ENCODE results near the gene BPIFB4. TPM values are rescaled to one million over a fixed set of nuclear protein-coding genes. Genes with fewer than 3 reads are reported as not detected.

Gene BPIFB4
- total and polyA plus RNA-seq, 2 donors (not counting 1 experiment from before 2014, with no cell fraction given), result not detected

DNA sequence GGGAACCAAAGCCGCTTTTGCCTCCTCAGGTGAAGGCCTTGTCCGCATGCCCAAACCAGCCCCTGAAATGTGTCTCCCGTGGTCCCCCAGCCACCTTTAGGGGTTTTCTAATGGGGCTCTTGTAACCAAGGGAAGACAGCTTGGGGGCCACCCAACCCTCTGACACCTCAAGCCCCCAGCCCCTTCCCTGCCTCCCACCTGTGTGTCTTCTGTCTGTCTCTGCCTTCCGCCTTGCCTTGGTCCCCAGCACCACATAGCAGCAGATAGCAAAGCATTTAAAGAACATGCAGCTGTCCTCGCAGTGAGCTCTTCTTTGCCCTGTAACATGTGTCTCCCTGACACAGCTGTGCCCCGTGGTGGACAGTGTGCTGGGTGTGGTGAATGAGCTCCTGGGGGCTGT is 16.2 kb upstream of the BPIFB4 start:
- Histone ChIP-seq H2AFZ (ENCODE audit: low read length) (no peak overlapping the region), H3K27me3 (ENCODE audit: control insufficient read depth, insufficient read depth, low read length) (no peaks in the 10 kb centered on the region), H3K9me3 (ENCODE audit: control insufficient read depth, insufficient read depth, low read depth, low read length) (no peaks in the 10 kb centered on the region), H3K79me2 (ENCODE audit: control insufficient read depth, insufficient read depth, low read length) (no peaks in the 10 kb centered on the region), H4K20me1 (ENCODE audit: control insufficient read depth, extremely low read depth, insufficient read depth, low read length) (no peaks in the 10 kb centered on the region), H3K4me2 (ENCODE audit: extremely low read depth, insufficient read depth, low read length) (no peak overlapping the region), H3K36me3 (ENCODE audit: control insufficient read depth, insufficient read depth, low read length) (no peaks in the 10 kb centered on the region), H3K4me3 (replicated peaks in 1 of 4; ENCODE audit: control extremely low read depth in 1 of 4, insufficient read depth in 1 of 4, low read depth in 3 of 4, low read length in 4 of 4) (no peak overlapping the region), H3K9ac (ENCODE audit: insufficient read depth, low read length) (no peak overlapping the region), H3K27ac (ENCODE audit: insufficient read depth, low read length) (no peak overlapping the region), H3K4me1 (ENCODE audit: control insufficient read depth, extremely low read depth, insufficient read depth, low read length) (no peaks in the 10 kb centered on the region)
- no peak for TF ChIP-seq EZH2 (IDR thresholded peaks at IDR 0.05; ENCODE audit: low read length, missing control alignments)
- TF ChIP-seq, protein P1, sequence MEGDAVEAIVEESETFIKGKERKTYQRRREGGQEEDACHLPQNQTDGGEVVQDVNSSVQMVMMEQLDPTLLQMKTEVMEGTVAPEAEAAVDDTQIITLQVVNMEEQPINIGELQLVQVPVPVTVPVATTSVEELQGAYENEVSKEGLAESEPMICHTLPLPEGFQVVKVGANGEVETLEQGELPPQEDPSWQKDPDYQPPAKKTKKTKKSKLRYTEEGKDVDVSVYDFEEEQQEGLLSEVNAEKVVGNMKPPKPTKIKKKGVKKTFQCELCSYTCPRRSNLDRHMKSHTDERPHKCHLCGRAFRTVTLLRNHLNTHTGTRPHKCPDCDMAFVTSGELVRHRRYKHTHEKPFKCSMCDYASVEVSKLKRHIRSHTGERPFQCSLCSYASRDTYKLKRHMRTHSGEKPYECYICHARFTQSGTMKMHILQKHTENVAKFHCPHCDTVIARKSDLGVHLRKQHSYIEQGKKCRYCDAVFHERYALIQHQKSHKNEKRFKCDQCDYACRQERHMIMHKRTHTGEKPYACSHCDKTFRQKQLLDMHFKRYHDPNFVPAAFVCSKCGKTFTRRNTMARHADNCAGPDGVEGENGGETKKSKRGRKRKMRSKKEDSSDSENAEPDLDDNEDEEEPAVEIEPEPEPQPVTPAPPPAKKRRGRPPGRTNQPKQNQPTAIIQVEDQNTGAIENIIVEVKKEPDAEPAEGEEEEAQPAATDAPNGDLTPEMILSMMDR (conservative IDR thresholded peaks at IDR 0.05 in 1 of 2, IDR thresholded peaks at IDR 0.05 in 1 of 2; ENCODE audit: low read depth in 1 of 2, low read length in 2 of 2), result no peak
- no peak for DNase-seq (ENCODE audit: low read depth in 2 of 2)

GRCh38 chr20:33064572-33065287 is 14.7 kb upstream of the BPIFB4 start:
- no peak overlapping the region for H3K4me3 ChIP-seq (replicated peaks in 1 of 4; ENCODE audit: control extremely low read depth in 1 of 4, insufficient read depth in 1 of 4, low read depth in 3 of 4, low read length in 4 of 4)
- no peaks in the 10 kb centered on the region for H3K9me3 ChIP-seq (ENCODE audit: control insufficient read depth, insufficient read depth, low read depth, low read length)
- no peak overlapping the region for H3K9ac ChIP-seq (ENCODE audit: insufficient read depth, low read length)
- H2AFZ ChIP-seq (ENCODE audit: low read length), result no peak overlapping the region
- no peaks in the 10 kb centered on the region for H3K36me3 ChIP-seq (ENCODE audit: control insufficient read depth, insufficient read depth, low read length)
- no peaks in the 10 kb centered on the region for H3K79me2 ChIP-seq (ENCODE audit: control insufficient read depth, insufficient read depth, low read length)
- H3K4me1 ChIP-seq (ENCODE audit: control insufficient read depth, extremely low read depth, insufficient read depth, low read length), result no peaks in the 10 kb centered on the region
- no peaks in the 10 kb centered on the region for H3K27me3 ChIP-seq (ENCODE audit: control insufficient read depth, insufficient read depth, low read length)
- no peak for DNase-seq (ENCODE audit: low read depth in 2 of 2)
- no peak overlapping the region for H3K4me2 ChIP-seq (ENCODE audit: extremely low read depth, insufficient read depth, low read length)
- TF ChIP-seq, protein P1 (conservative IDR thresholded peaks at IDR 0.05 in 1 of 2, IDR thresholded peaks at IDR 0.05 in 1 of 2; ENCODE audit: low read depth in 1 of 2, low read length in 2 of 2), result no peak
- no peak for TF ChIP-seq EZH2 (IDR thresholded peaks at IDR 0.05; ENCODE audit: low read length, missing control alignments)
- no peak overlapping the region for H3K27ac ChIP-seq (ENCODE audit: insufficient read depth, low read length)
- H4K20me1 ChIP-seq (ENCODE audit: control insufficient read depth, extremely low read depth, insufficient read depth, low read length), result no peaks in the 10 kb centered on the region

- H3K4me1 ChIP-seq (ENCODE audit: control insufficient read depth, extremely low read depth, insufficient read depth, low read length), result no peaks in the 10 kb centered on the region
- H4K20me1 ChIP-seq (ENCODE audit: control insufficient read depth, extremely low read depth, insufficient read depth, low read length), result no peaks in the 10 kb centered on the region
- H3K9me3 ChIP-seq (ENCODE audit: control insufficient read depth, insufficient read depth, low read depth, low read length), result no peaks in the 10 kb centered on the region
- H3K79me2 ChIP-seq (ENCODE audit: control insufficient read depth, insufficient read depth, low read length), result no peaks in the 10 kb centered on the region
- H3K4me3 ChIP-seq (replicated peaks in 1 of 4; ENCODE audit: control extremely low read depth in 1 of 4, insufficient read depth in 1 of 4, low read depth in 3 of 4, low read length in 4 of 4), result no peak overlapping the region
- no peak for TF ChIP-seq EZH2 (IDR thresholded peaks at IDR 0.05; ENCODE audit: low read length, missing control alignments)
- TF ChIP-seq, protein P1 (conservative IDR thresholded peaks at IDR 0.05 in 1 of 2, IDR thresholded peaks at IDR 0.05 in 1 of 2; ENCODE audit: low read depth in 1 of 2, low read length in 2 of 2), result no peak
- H3K36me3 ChIP-seq (ENCODE audit: control insufficient read depth, insufficient read depth, low read length), result no peaks in the 10 kb centered on the region
- DNase-seq (ENCODE audit: low read depth in 2 of 2), result no peak
- no peaks in the 10 kb centered on the region for H3K27me3 ChIP-seq (ENCODE audit: control insufficient read depth, insufficient read depth, low read length)
- no peak overlapping the region for H2AFZ ChIP-seq (ENCODE audit: low read length)
- no peak overlapping the region for H3K4me2 ChIP-seq (ENCODE audit: extremely low read depth, insufficient read depth, low read length)
- no peak overlapping the region for H3K9ac ChIP-seq (ENCODE audit: insufficient read depth, low read length)
- no peak overlapping the region for H3K27ac ChIP-seq (ENCODE audit: insufficient read depth, low read length)
Measured at GRCh38 chr20:33065785-33066184, 13.7 kb upstream of the BPIFB4 start.

Data from fibroblast of lung (primary cell).